DND-41 (cell line): ENCODE results near the gene PTPN7.

Experiments used
- EZH2 ChIP-seq: IDR thresholded peaks from 3 replicates; pipeline ENCODE4 v1.6.1; 2012; ENCODE audit warnings: borderline replicate concordance, low read depth, mild to moderate bottlenecking, moderate library complexity, low read length, inconsistent platforms; ENCODE audit not compliant: severe bottlenecking
- TF ChIP-seq, protein P1 (sequence below): IDR thresholded peaks from 2 replicates; pipeline ENCODE4 v1.5.1; 2012; ENCODE audit warnings: borderline replicate concordance, low read length, moderate library complexity, mild to moderate bottlenecking; ENCODE audit not compliant: poor library complexity, severe bottlenecking; ENCODE audit errors: extremely low read depth

GRCh38 chr1:202121006-202121405, 39.4 kb downstream of the PTPN7 start:
- TF ChIP-seq, protein P1, sequence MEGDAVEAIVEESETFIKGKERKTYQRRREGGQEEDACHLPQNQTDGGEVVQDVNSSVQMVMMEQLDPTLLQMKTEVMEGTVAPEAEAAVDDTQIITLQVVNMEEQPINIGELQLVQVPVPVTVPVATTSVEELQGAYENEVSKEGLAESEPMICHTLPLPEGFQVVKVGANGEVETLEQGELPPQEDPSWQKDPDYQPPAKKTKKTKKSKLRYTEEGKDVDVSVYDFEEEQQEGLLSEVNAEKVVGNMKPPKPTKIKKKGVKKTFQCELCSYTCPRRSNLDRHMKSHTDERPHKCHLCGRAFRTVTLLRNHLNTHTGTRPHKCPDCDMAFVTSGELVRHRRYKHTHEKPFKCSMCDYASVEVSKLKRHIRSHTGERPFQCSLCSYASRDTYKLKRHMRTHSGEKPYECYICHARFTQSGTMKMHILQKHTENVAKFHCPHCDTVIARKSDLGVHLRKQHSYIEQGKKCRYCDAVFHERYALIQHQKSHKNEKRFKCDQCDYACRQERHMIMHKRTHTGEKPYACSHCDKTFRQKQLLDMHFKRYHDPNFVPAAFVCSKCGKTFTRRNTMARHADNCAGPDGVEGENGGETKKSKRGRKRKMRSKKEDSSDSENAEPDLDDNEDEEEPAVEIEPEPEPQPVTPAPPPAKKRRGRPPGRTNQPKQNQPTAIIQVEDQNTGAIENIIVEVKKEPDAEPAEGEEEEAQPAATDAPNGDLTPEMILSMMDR = no peak
- TF ChIP-seq EZH2 = no peak
